Stimulated activated CD4-positive, alpha-beta T cell treated with anti-CD3 and anti-CD28 coated beads, Interleukin-2, amount 100 ng/mL, for 4 hours (primary cell): Measurements from ENCODE around the gene DEPDC1B.
"Not testable (repeated sequence)": the region's sequence is repeated elsewhere in the genome, so short reads cannot be mapped to it uniquely, and the experiment has no call there.

ENCODE experiments used
- DNase-seq: peaks from one replicate; pipeline ENCODE4 v3.0.0-alpha.2; 2020; ENCODE audit warnings: low read depth

DEPDC1B gene

GRCh38 chr5:60699288-60699608 is 718 bp downstream of the DEPDC1B start:
- DNase-seq = no peak

DNA sequence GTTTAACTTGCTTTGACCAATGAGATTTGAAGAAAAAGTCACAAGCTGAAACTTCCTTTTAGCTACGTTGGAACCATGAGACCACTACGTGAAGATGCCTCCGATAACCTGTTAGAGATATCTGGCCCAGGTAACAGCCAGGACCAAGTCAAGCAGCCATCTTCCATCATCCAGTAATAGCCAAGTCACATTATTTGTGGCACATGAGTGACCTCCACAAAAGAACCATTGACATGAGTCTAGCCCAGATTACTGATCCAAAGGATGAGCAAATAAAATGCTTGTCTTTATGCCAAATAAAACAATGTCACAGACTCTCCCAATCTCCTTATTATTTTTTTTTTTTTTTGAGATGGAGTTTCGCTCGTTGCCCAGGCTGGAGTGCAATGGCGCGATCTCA is 1.6 kb downstream of the DEPDC1B start:
- no peak for DNase-seq

DNA sequence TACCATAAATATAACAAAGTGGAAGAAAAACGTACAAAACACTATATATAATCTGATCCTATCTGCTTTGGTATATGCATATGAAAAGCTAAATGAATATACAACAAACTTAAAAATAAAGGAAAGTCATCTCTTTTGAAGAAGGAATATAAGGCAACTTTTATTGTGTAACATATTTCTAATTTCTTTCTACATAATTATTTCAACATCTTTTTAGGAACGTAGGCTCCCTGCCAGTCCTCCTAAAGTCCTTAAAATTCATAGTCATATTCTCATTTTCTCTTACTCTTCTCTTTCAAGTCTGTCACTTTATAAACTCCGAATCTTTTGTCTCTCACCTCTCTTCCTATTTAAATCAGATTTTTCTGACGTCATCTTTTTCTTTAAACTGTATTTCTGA is 9.6 kb downstream of the DEPDC1B start:
- DNase-seq = no peak

- DNase-seq = no peak
These were observed 11.0 kb downstream of the DEPDC1B start for GRCh38 chr5:60688980-60689379.

GRCh38 chr5:60687927-60688720 is 11.8 kb downstream of the DEPDC1B start:
- DNase-seq = no peak

DNA sequence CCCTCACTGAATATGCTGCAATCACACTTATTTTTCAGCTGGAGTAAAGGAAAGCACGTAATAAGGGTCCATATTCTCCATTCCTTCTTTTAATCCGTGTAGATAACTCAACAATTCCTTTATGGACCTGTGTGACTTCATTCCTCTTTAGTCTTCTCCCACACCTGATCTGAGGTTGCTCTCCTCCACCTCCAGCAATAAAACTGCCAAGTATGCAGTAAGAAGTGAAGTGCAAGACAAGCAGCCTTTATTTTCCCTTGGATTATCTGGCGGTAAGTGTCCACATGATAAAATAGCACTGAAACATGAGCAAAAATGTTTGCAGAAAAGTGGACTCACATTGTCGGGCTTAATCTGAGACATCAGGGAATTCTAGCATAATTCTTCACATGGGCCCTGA is 13.8 kb downstream of the DEPDC1B start:
- no peak for DNase-seq

DNA sequence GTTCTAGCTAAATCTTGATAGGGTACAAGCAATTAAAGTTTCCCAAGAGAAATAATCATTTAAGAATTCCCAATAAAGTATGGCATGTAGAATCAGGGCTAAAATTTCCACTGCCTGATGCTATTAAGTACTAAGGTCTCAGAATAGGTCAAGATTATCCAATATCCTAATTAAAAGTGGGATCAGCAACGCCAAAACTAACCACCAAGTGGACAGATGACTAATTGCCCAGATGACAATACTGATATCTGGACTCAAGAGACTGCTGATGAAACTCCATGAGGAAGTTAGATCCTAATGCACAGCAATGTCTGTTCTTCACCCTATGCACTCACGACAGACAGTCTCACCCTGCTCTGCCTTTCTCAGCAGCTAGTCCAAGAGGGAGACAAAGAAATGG is 14.3 kb downstream of the DEPDC1B start:
- no peak for DNase-seq

DNA sequence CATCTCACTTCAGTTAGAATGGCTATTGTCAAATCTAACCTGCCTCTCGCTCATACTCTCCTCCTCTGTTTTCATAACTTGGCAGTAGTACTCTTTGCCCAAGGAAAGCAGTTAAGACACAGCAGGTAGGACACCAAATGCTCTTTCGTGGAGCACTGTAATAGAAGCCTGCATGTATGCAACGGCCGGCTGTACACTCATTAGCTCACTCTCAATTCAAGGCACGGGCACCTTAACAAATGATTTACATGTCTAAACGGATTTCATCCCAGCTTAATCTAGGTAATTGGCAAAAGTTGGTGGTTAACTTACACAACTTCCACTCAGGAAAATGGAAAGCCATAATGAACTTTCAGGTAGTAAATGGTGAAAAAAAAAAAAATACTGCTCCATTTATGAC is 14.9 kb downstream of the DEPDC1B start:
- DNase-seq = no peak

GRCh38 chr5:60682007-60682406 is 18.0 kb downstream of the DEPDC1B start:
- not testable (repeated sequence) for DNase-seq

DNA sequence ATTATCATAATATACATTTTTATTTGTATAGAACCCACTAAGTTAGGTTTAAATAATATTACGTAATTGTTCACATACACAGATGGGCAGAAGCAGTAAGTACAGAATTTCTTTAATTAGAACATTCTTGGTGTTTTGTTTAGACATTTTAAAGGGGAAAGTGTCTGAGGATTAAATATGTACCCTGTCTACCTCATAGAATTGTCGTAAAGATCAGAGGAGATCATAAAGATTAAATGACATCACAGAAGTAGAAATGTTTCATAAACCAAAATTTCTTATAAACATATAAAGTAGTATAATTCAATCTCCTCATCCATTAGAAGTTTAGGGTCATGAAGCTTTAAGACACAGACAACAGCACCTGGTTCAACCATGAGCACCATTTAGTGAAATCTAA is 20.1 kb downstream of the DEPDC1B start:
- no peak for DNase-seq

DNA sequence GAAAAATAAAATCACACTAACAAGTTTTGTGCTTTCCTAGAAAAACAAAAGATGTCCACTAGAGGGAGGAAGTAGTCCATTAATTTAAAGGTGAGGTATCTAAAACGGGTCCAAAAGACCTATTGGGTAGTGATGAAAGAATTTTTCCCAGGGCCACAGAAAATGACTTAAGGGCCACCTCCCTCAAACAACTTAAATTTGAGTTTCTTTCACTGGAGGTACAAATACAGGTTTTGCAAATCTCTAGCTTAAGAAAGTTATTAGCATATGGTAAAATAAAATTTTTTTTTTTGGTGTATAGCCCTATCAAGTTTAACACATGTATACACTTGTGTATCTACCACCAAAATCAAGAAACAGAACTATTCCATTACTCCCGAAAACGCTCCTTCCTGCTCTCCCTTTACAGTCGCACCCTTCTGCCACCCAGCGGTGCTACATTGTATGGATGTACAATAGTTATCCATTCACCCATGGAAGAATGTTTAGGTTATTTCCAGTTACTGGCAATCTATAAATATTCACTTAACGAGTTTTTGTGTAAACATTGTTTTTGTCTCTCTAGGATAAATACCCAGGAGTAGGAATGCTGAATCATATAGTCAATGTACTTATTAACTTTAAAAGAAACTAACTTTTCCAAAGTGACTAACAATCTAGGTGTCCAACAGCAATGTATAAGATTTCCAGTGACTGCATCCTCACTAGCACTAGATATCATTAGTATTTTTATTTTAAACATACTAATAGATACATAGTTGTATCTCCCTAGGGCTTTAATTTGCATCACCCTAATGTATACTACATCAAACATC is 21.9 kb downstream of the DEPDC1B start:
- DNase-seq = no peak

DNA sequence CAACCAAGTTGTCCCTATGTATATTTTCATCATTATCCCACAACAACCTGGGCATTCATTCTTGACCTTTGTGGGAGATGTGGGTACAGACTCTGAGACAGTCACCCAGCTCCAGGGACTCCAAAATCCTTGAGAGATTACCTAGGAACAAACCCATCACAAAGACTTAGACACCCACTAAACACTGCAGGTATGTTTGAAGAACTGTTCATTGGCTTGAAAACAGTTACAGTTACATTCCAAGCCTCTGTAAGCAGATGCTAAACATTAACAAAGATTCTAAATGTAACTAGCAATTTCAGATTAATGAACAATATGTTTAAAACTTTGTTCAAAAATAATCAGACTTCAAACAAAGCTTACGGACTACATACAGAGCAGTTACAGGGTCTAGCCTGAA is 24.7 kb downstream of the DEPDC1B start:
- DNase-seq = no peak

- no peak for DNase-seq
These were observed 25.5 kb downstream of the DEPDC1B start for GRCh38 chr5:60674251-60675069.

GRCh38 chr5:60673334-60673733 is 26.6 kb downstream of the DEPDC1B start:
- DNase-seq = no peak

DNA sequence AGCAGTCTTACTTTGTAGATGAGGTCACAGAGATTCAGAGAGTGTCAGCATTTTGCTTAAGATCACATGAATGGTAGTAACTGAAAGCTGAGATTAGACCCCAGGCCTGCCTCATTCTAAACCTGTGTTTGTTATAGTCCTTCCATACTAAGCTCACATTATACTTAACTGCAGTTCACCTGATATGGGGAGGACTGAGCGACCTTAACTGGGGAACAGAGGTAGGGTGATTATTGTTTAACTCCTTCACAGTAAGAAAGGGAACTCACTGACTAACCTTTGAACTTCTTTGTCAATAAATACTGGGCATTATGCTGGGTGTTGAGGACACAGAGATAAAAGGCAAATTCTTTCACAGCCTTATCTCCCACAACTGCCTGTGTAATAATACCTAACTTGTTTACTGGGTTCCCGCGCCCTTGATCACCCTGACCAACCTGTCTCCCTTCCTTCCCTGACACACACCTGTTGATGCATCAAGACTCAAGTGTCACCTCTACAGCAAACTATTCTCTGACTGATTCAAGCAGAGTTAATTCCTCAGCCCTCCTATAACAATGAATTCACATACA is 27.2 kb downstream of the DEPDC1B start:
- DNase-seq = no peak

DNA sequence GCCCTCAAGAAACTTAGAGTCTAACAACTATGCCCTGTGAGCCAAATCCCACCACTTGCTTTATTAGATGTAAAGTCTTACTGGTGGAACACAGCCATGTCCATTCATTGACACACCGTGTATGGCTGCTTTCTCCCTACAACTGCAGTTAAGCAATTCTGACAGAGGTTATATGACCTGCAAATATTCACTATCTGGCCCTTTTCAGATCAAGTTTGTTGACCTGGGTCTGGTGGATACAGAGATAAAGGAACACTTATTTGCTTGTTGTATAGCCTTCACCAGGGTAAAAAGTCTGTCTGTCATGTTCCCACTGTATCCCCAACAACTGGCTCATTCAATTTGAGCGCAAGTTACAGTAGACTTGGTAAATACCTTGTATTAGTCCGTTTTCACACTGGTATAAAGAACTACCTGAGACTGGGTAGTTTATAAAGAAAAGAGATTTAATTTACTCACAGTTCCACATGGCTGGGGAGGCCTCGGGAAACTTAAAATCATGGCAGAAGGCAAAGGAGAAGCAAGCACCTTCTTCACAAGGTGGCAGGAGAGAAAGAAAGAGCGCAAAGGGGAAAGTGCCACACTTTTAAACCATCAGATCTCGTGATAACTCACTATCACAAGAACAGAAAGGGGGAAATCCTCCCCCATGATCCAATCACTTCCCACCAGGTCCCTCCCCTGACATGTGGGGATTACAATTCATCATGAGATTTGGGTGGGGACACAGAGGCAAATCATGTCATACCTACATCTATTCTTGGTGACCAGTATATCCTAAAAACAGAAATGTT is 27.9 kb downstream of the DEPDC1B start:
- no peak for DNase-seq

GRCh38 chr5:60670749-60671148 is 29.2 kb downstream of the DEPDC1B start:
- no peak for DNase-seq

GRCh38 chr5:60668686-60669304 is 31.2 kb downstream of the DEPDC1B start:
- DNase-seq = no peak

GRCh38 chr5:60651872-60652620 is 47.9 kb downstream of the DEPDC1B start:
- no peak for DNase-seq

DNA sequence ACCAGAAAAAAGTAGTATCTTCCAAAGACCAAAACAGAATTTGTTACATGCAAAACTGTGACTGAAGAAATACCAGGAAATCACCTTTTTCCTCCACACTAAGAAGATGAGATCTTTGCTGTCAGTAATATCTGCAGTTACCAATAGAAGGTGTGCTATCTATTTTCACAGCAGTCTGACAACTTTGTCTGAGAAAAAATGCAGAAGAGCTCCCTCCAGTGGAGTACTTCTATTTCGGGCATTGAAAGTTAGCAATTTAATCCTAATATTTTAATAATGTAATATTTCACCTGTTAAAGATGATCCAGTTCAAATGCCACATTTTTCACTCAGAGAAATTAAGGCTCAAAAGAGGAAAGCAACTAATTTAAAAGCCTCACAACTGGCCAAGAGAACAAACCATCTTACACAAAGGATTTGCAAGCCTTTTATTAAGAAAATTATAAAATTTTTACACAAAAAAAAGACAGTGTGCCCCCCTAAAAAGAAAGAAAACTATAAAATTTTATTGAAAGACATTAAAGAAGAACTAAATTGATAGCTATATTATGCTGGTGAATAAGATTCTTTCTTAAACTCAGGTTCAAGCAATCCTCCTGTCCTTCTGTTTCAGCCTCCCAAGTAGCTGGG is 50.6 kb downstream of the DEPDC1B start:
- no peak for DNase-seq
